SK-N-SH treated with all-trans-retinoic acid at 6 μM for 48 hours (cell line): Measurements from ENCODE around the gene PPP1R12B.
"Not testable (repeated sequence)": the region's sequence is repeated elsewhere in the genome, so short reads cannot be mapped to it uniquely, and the experiment has no call there.

Experiments used
- OSR1 ChIP-seq: fragments of 250-450 bp; sonication (Bioruptor Pico); IDR thresholded peaks from 2 replicates; pipeline ENCODE4 v1.8.0; 2022; ENCODE audit warnings: moderate library complexity, mild to moderate bottlenecking, inconsistent platforms
- RARB ChIP-seq: fragments of 250-450 bp; sonication (Bioruptor Pico); IDR thresholded peaks from 2 replicates; pipeline ENCODE4 v1.8.0; 2021; ENCODE audit warnings: mild to moderate bottlenecking, moderate library complexity
- TCF4 ChIP-seq: fragments of 250-450 bp; sonication (Bioruptor Pico); IDR thresholded peaks from 2 replicates; pipeline ENCODE4 v1.8.0; 2021; ENCODE audit warnings: mild to moderate bottlenecking, moderate library complexity, borderline replicate concordance
- TF ChIP-seq, protein P1 (sequence below): fragments of 250-450 bp; sonication (Bioruptor Pico); IDR thresholded peaks from 2 replicates; pipeline ENCODE4 v1.8.0; 2020; ENCODE audit warnings: mild to moderate bottlenecking, moderate library complexity, borderline replicate concordance

DNA sequence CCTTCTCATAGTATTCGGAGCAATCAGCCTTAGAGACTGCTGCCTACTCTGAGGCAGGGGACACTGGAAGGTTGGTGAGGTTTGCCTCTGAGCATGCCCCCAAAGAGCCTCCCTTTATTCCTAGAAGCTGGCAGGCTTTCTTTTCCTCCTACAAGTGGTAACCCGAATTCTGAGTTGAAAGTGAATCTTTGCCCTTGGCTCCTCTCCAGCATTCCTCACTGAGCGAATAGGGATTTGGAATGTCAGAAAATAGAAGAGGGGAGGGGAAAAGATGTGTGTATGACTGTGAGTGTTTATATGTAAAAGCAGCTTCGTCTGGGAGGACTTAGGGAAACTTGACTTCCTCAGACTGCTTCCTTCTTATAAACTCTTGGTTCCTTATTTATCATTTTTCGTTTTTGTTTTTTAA lies 190.7 kb downstream of the PPP1R12B start:
- TF ChIP-seq, protein P1, sequence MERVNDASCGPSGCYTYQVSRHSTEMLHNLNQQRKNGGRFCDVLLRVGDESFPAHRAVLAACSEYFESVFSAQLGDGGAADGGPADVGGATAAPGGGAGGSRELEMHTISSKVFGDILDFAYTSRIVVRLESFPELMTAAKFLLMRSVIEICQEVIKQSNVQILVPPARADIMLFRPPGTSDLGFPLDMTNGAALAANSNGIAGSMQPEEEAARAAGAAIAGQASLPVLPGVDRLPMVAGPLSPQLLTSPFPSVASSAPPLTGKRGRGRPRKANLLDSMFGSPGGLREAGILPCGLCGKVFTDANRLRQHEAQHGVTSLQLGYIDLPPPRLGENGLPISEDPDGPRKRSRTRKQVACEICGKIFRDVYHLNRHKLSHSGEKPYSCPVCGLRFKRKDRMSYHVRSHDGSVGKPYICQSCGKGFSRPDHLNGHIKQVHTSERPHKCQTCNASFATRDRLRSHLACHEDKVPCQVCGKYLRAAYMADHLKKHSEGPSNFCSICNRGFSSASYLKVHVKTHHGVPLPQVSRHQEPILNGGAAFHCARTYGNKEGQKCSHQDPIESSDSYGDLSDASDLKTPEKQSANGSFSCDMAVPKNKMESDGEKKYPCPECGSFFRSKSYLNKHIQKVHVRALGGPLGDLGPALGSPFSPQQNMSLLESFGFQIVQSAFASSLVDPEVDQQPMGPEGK (CRISPR knock-in tag) = not testable (repeated sequence)
- TF ChIP-seq OSR1, TCF4, RARB (CRISPR knock-in tag): not testable (repeated sequence)
